Measurements from ENCODE around the gene GIMAP8.

Gene GIMAP8

DNA sequence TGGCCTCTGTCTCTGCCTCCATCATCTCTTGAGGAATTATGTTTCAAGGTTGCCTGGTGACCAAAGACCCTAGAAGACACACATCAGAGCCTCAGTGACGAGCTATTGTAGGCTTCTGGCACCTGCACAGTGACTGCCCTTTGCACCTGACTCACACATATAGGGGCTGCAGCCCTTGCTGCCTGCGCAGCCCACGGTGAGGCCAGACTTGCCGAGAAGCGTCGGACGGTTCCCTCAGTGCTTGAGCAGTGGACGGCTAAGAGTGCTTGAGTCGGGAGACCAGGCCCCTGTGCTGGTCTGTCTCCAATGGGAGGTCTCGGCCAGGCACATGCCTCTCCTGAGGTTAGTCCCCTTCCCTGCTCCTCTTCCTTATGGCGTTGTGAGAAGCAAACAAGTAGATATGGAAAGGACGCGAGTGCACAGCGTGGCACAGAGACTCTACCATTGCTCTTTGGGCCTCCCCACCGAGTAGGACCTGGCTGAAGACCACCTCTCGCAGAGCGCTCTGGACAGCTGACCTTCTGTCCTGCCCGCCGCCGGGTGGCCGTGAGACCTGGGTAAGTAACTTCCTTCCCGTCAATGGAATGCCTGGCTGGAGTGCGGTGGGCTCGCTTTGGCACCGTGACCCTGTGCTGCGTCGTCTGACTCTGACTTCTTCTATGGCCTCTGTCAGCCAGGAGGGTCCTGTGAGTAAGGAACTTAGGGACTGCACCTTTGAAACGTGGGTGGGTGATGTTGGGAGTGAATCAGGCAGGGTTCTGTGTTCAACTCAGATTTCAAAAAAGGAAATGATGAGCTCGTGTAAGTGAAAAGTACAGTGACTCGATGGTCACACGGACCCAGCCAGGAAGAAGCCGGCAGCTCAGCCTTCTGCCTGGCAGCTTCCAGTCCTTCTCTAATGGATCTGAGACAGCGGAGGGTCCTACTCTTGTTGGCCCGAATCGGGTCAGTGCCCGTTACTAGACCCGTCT, 37.6 kb upstream of the GIMAP8 start:
- no peak overlapping the region for H3K4me3 ChIP-seq (ENCODE audit: low read depth, low read length)
- no peaks in the 10 kb centered on the region for H3K36me3 ChIP-seq (ENCODE audit: control insufficient read depth in 2 of 2, insufficient read depth in 1 of 2, low read length in 2 of 2)
- no peak overlapping the region for H3K27ac ChIP-seq (ENCODE audit: extremely low read depth, low read depth, low read length)
- no peaks in the 10 kb centered on the region for H3K4me1 ChIP-seq (ENCODE audit: control insufficient read depth, insufficient read depth, low read length)
- CTCF ChIA-PET: no interaction called here
- no peaks in the 10 kb centered on the region for H3K9me3 ChIP-seq (ENCODE audit: control insufficient read depth, insufficient read depth, low read depth, low read length)
- POLR2A ChIA-PET: no interaction called here
- TF ChIP-seq ZNF660 (tag by site-specific recombination; IDR thresholded peaks at IDR 0.05) (no peak), ZNF768 (tag by site-specific recombination; IDR thresholded peaks at IDR 0.05) (no peak), GLIS2 (tag by site-specific recombination; IDR thresholded peaks at IDR 0.05) (no peak), ZNF155 (tag by site-specific recombination; IDR thresholded peaks at IDR 0.05) (no peak), ZNF274 (IDR thresholded peaks at IDR 0.05; ENCODE audit: low read length) (no peak), ZNF274 (tag by site-specific recombination; IDR thresholded peaks at IDR 0.05; ENCODE audit: borderline replicate concordance) (no peak), ZNF335 (tag by site-specific recombination; conservative IDR thresholded peaks at IDR 0.05) (no peak), SP2 (tag by site-specific recombination; IDR thresholded peaks at IDR 0.05) (no peak), SP3 (tag by site-specific recombination; IDR thresholded peaks at IDR 0.05) (no peak), FEZF1 (tag by site-specific recombination; IDR thresholded peaks at IDR 0.05) (no peak), ZNF670 (tag by site-specific recombination; IDR thresholded peaks at IDR 0.05; ENCODE audit: low read depth) (no peak), ZNF747 (tag by site-specific recombination; IDR thresholded peaks at IDR 0.05) (no peak), ZNF558 (tag by site-specific recombination; IDR thresholded peaks at IDR 0.05) (no peak), ZNF112 (tag by site-specific recombination; IDR thresholded peaks at IDR 0.05) (no peak), GLI2 (tag by site-specific recombination; IDR thresholded peaks at IDR 0.05; ENCODE audit: borderline replicate concordance, low read depth) (no peak), OSR2 (tag by site-specific recombination; IDR thresholded peaks at IDR 0.05) (no peak), ZFP41 (tag by site-specific recombination; IDR thresholded peaks at IDR 0.05; ENCODE audit: borderline replicate concordance) (no peak)
- TF ChIP-seq, protein P1, sequence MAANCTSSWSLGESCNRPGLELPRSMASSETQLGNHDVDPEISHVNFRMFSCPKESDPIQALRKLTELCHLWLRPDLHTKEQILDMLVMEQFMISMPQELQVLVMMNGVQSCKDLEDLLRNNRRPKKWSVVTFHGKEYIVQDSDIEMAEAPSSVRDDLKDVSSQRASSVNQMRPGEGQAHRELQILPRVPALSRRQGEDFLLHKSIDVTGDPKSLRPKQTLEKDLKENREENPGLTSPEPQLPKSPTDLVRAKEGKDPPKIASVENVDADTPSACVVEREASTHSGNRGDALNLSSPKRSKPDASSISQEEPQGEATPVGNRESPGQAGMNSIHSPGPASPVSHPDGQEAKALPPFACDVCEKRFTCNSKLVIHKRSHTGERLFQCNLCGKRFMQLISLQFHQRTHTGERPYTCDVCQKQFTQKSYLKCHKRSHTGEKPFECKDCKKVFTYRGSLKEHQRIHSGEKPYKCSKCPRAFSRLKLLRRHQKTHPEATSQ (tag by site-specific recombination; IDR thresholded peaks at IDR 0.05): no peak
- TF ChIP-seq, protein P2, sequence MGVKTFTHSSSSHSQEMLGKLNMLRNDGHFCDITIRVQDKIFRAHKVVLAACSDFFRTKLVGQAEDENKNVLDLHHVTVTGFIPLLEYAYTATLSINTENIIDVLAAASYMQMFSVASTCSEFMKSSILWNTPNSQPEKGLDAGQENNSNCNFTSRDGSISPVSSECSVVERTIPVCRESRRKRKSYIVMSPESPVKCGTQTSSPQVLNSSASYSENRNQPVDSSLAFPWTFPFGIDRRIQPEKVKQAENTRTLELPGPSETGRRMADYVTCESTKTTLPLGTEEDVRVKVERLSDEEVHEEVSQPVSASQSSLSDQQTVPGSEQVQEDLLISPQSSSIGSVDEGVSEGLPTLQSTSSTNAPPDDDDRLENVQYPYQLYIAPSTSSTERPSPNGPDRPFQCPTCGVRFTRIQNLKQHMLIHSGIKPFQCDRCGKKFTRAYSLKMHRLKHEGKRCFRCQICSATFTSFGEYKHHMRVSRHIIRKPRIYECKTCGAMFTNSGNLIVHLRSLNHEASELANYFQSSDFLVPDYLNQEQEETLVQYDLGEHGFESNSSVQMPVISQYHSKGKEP (tag by site-specific recombination; IDR thresholded peaks at IDR 0.05): no peak

DNA sequence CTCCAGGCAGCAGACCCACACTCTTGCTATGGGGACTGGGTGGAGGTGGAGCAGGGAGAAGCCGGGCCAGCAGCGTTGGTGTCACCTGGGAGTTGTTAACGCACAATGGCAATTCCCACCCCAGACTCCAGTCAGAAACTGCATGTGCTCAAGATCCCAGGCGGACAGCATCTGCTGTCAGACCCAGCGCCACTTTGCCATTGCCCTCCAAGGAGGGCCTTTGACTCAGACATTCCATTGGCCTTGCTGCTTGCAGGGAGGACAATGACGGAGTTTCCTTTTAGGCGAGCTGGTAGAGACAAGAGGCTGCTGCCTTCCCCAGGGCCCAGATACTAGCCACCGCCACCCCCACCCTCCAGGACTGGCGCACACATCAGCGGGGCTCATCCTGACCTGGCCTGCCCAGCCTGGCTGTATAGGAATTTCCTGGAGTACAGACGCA, 36.8 kb upstream of the GIMAP8 start:
- no peak overlapping the region for H3K27ac ChIP-seq (ENCODE audit: extremely low read depth, low read depth, low read length)
- H3K4me1 ChIP-seq (ENCODE audit: control insufficient read depth, insufficient read depth, low read length): no peaks in the 10 kb centered on the region
- H3K36me3 ChIP-seq (ENCODE audit: control insufficient read depth in 2 of 2, insufficient read depth in 1 of 2, low read length in 2 of 2): no peaks in the 10 kb centered on the region
- POLR2A ChIA-PET: no interaction called here
- CTCF ChIA-PET: no interaction called here
- no peak for TF ChIP-seq GFI1B (tag by site-specific recombination; IDR thresholded peaks at IDR 0.05)
- no peak for TF ChIP-seq ZNF114 (tag by site-specific recombination; IDR thresholded peaks at IDR 0.05)
- TF ChIP-seq ZNF266 (tag by site-specific recombination; IDR thresholded peaks at IDR 0.05; ENCODE audit: low read depth): no peak
- TF ChIP-seq ZNF76 (tag by site-specific recombination; IDR thresholded peaks at IDR 0.05; ENCODE audit: borderline replicate concordance, low read depth): no peak
- no peak for TF ChIP-seq MEIS1 (CRISPR knock-in tag; IDR thresholded peaks at IDR 0.05; ENCODE audit: borderline replicate concordance)
- TF ChIP-seq ZNF701 (tag by site-specific recombination; IDR thresholded peaks at IDR 0.05): no peak
- TF ChIP-seq, protein P3, sequence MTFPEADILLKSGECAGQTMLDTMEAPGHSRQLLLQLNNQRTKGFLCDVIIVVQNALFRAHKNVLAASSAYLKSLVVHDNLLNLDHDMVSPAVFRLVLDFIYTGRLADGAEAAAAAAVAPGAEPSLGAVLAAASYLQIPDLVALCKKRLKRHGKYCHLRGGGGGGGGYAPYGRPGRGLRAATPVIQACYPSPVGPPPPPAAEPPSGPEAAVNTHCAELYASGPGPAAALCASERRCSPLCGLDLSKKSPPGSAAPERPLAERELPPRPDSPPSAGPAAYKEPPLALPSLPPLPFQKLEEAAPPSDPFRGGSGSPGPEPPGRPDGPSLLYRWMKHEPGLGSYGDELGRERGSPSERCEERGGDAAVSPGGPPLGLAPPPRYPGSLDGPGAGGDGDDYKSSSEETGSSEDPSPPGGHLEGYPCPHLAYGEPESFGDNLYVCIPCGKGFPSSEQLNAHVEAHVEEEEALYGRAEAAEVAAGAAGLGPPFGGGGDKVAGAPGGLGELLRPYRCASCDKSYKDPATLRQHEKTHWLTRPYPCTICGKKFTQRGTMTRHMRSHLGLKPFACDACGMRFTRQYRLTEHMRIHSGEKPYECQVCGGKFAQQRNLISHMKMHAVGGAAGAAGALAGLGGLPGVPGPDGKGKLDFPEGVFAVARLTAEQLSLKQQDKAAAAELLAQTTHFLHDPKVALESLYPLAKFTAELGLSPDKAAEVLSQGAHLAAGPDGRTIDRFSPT (tag by site-specific recombination; IDR thresholded peaks at IDR 0.05): no peak
- no peak for TF ChIP-seq ZNF571 (tag by site-specific recombination; IDR thresholded peaks at IDR 0.05)
- no peak for TF ChIP-seq KLF1 (tag by site-specific recombination; IDR thresholded peaks at IDR 0.05)
- TF ChIP-seq, protein P4, sequence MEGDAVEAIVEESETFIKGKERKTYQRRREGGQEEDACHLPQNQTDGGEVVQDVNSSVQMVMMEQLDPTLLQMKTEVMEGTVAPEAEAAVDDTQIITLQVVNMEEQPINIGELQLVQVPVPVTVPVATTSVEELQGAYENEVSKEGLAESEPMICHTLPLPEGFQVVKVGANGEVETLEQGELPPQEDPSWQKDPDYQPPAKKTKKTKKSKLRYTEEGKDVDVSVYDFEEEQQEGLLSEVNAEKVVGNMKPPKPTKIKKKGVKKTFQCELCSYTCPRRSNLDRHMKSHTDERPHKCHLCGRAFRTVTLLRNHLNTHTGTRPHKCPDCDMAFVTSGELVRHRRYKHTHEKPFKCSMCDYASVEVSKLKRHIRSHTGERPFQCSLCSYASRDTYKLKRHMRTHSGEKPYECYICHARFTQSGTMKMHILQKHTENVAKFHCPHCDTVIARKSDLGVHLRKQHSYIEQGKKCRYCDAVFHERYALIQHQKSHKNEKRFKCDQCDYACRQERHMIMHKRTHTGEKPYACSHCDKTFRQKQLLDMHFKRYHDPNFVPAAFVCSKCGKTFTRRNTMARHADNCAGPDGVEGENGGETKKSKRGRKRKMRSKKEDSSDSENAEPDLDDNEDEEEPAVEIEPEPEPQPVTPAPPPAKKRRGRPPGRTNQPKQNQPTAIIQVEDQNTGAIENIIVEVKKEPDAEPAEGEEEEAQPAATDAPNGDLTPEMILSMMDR (tag by site-specific recombination; IDR thresholded peaks at IDR 0.05): no peak
- no peak overlapping the region for H3K4me3 ChIP-seq (ENCODE audit: low read depth, low read length)
- H3K9me3 ChIP-seq (ENCODE audit: control insufficient read depth, insufficient read depth, low read depth, low read length): no peaks in the 10 kb centered on the region

Data from HEK293 (cell line).